ENCODE results near the gene PAX2. TPM values are rescaled to one million over a fixed set of nuclear protein-coding genes. Genes with fewer than 3 reads are reported as not detected.

Gene PAX2
- total and polyA plus RNA-seq, 2 of the 13 experiments (the other 11 are each of a cell fraction or from before 2014, with no cell fraction given): not detected

- TF ChIP-seq CERS6 (CRISPR knock-in tag; IDR thresholded peaks at IDR 0.05) (no peak), ZNF331 (CRISPR knock-in tag; IDR thresholded peaks at IDR 0.05) (no peak), ZNF496 (CRISPR knock-in tag; IDR thresholded peaks at IDR 0.05; ENCODE audit: insufficient replicate concordance) (no peak), XBP1 (CRISPR knock-in tag; IDR thresholded peaks at IDR 0.05) (no peak), SNAPC4 (CRISPR knock-in tag; IDR thresholded peaks at IDR 0.05) (no peak), IKZF5 (CRISPR knock-in tag; IDR thresholded peaks at IDR 0.05) (no peak), PHF8 (CRISPR knock-in tag; IDR thresholded peaks at IDR 0.05) (no peak; the same call in 1 of the 2 replicates), FOXK1 (CRISPR knock-in tag; IDR thresholded peaks at IDR 0.05; ENCODE audit: borderline replicate concordance, low read depth) (peak; percentile 53; the same call in 1 of the 2 replicates), PREB (CRISPR knock-in tag; IDR thresholded peaks at IDR 0.05) (no peak), TERF1 (CRISPR knock-in tag; IDR thresholded peaks at IDR 0.05) (no peak), ZNF224 (CRISPR knock-in tag; IDR thresholded peaks at IDR 0.05) (no peak), SIN3B (IDR thresholded peaks at IDR 0.05; ENCODE audit: low read length) (no peak), ZNF83 (CRISPR knock-in tag; IDR thresholded peaks at IDR 0.05; ENCODE audit: borderline replicate concordance) (no peak), ZNF607 (CRISPR knock-in tag; IDR thresholded peaks at IDR 0.05; ENCODE audit: borderline replicate concordance) (no peak), RXRB (CRISPR knock-in tag; IDR thresholded peaks at IDR 0.05; ENCODE audit: borderline replicate concordance) (peak; percentile 64; the same call in 1 of the 2 replicates), BRF2 (CRISPR knock-in tag; IDR thresholded peaks at IDR 0.05) (no peak), ZBTB42 (CRISPR knock-in tag; IDR thresholded peaks at IDR 0.05) (no peak), NCOA5 (CRISPR knock-in tag; IDR thresholded peaks at IDR 0.05) (no peak), ZNF274 (CRISPR knock-in tag; IDR thresholded peaks at IDR 0.05) (no peak)
These were observed 130.2 kb downstream of the PAX2 start (continued) for GRCh38 chr10:100875484-100876166.

All from HepG2 (cell line).